Vagina (tissue), 2 donors: Measurements from ENCODE around the gene KCNJ15. TPM values are rescaled to one million over a fixed set of nuclear protein-coding genes. Genes with fewer than 3 reads are reported as not detected.

Source experiments
- DNase-seq, 2 donors: peaks; one replicate each; pipeline ENCODE4 v3.0.0-alpha.2; 2017; ENCODE audit errors: extremely low spot score in 2 of 2
- H3K27ac ChIP-seq: fragments of 200-600 bp; sonication (generic); one replicate; pipeline ENCODE4 v1.5.1; 2019
- H3K27me3 ChIP-seq: fragments of 200-600 bp; sonication (generic); one replicate; pipeline ENCODE4 v1.5.1; 2019
- H3K36me3 ChIP-seq, 2 donors: fragments of 200-600 bp; sonication (generic); one replicate each; pipeline ENCODE4 v1.5.1; 2017 to 2019
- H3K4me1 ChIP-seq: fragments of 200-600 bp; sonication (generic); one replicate; pipeline ENCODE4 v1.5.1; 2019
- H3K4me3 ChIP-seq, 2 donors: fragments of 200-600 bp; sonication (generic); 1 replicate in 1 of 2; 2 replicates in 1 of 2; pipeline ENCODE4 v1.5.1; 2016 to 2019
- H3K9me3 ChIP-seq: fragments of 200-600 bp; sonication (generic); one replicate; pipeline ENCODE4 v1.5.1; 2019
- CTCF ChIP-seq, 3 experiments: fragments of 450-650 bp in 2 of 3; fragments of 200-600 bp in 1 of 3; sonication (generic) in 1 of 3; IDR thresholded peaks; one replicate each; pipeline ENCODE4 v1.5.1; 2017 to 2019; ENCODE audit warnings: antibody characterized with exemption in 3 of 3, mild to moderate bottlenecking in 2 of 3, moderate library complexity in 2 of 3
- POLR2A ChIP-seq, 2 donors: fragments of 450-650 bp; IDR thresholded peaks; one replicate each; pipeline ENCODE4 v1.6.1; 2017; ENCODE audit warnings: antibody characterized with exemption in 2 of 2, mild to moderate bottlenecking in 2 of 2, moderate library complexity in 2 of 2
- POLR2AphosphoS5 ChIP-seq, 2 donors: sonication (generic); formaldehyde crosslinking; IDR thresholded peaks; one replicate each; pipeline ENCODE4 v1.9.0; 2017; ENCODE audit warnings: antibody characterized with exemption in 2 of 2, mild to moderate bottlenecking in 2 of 2, low read depth in 1 of 2; ENCODE audit not compliant: insufficient read depth in 1 of 2
- intact Hi-C: fragments of 100-400 bp; cut with DNase I; formaldehyde crosslinking; loops from one replicate; pipeline ENCODE4 v1.15.1; 2023
- total RNA-seq: library from RNA; depleted of rRNA; stranded (reverse); fragments of >200 nt; gene quantifications from one replicate; pipeline ENCODE4 v1.2.3, GENCODE V29; 2016

KCNJ15 gene
- total RNA-seq, 1 donor from 2014 or later: 12.3 TPM

GRCh38 chr21:38340131-38340530, 83.3 kb downstream of the KCNJ15 start:
- intact Hi-C loops: no loop called here
- Histone ChIP-seq H3K36me3 (no peaks in the 10 kb centered on the region), H3K27ac (no peak overlapping the region), H3K27me3 (no peaks in the 10 kb centered on the region), H3K9me3 (no peaks in the 10 kb centered on the region), H3K4me3 (no peak overlapping the region), H3K4me1 (no peaks in the 10 kb centered on the region)
- no peak for TF ChIP-seq POLR2A (IDR thresholded peaks at IDR 0.05)
- no peak for DNase-seq

- TF ChIP-seq CTCF (IDR thresholded peaks at IDR 0.05): no peak
- TF ChIP-seq POLR2AphosphoS5 (IDR thresholded peaks at IDR 0.05; ENCODE audit: insufficient read depth in 1 of 2, low read depth in 1 of 2): no peak
- TF ChIP-seq POLR2A (IDR thresholded peaks at IDR 0.05): no peak
- intact Hi-C loops: no loop called here
- no peaks in the 10 kb centered on the region for H3K9me3 ChIP-seq
- H3K4me1 ChIP-seq: no peaks in the 10 kb centered on the region
- H3K36me3 ChIP-seq: no peaks in the 10 kb centered on the region
- no peak for DNase-seq
- H3K4me3 ChIP-seq: no peak overlapping the region
- H3K27ac ChIP-seq: no peak overlapping the region
- no peaks in the 10 kb centered on the region for H3K27me3 ChIP-seq
These were observed 84.8 kb downstream of the KCNJ15 start for GRCh38 chr21:38341546-38342012.

- no peak for DNase-seq
- H3K36me3 ChIP-seq: no peaks in the 10 kb centered on the region
- no peak overlapping the region for H3K4me3 ChIP-seq
- TF ChIP-seq POLR2AphosphoS5 (IDR thresholded peaks at IDR 0.05; ENCODE audit: insufficient read depth in 1 of 2, low read depth in 1 of 2): no peak
- no peak for TF ChIP-seq POLR2A (IDR thresholded peaks at IDR 0.05)
- TF ChIP-seq CTCF (IDR thresholded peaks at IDR 0.05): no peak
- no peaks in the 10 kb centered on the region for H3K4me1 ChIP-seq
- H3K9me3 ChIP-seq: no peaks in the 10 kb centered on the region
- no peaks in the 10 kb centered on the region for H3K27me3 ChIP-seq
- intact Hi-C loops: no loop called here
- H3K27ac ChIP-seq: no peak overlapping the region
These were observed 85.9 kb downstream of the KCNJ15 start for GRCh38 chr21:38342739-38343138.

GRCh38 chr21:38343691-38344090, 86.9 kb downstream of the KCNJ15 start:
- no peak overlapping the region for H3K27ac ChIP-seq
- no peak for DNase-seq

GRCh38 chr21:38346286-38346685, 89.5 kb downstream of the KCNJ15 start:
- intact Hi-C loops: no loop called here
- no peaks in the 10 kb centered on the region for H3K27me3 ChIP-seq
- no peak overlapping the region for H3K27ac ChIP-seq
- TF ChIP-seq POLR2A (IDR thresholded peaks at IDR 0.05) (no peak), CTCF (IDR thresholded peaks at IDR 0.05) (no peak), POLR2AphosphoS5 (IDR thresholded peaks at IDR 0.05; ENCODE audit: insufficient read depth in 1 of 2, low read depth in 1 of 2) (no peak)
- no peaks in the 10 kb centered on the region for H3K4me1 ChIP-seq
- no peak for DNase-seq
- no peaks in the 10 kb centered on the region for H3K9me3 ChIP-seq
- no peak overlapping the region for H3K4me3 ChIP-seq
- H3K36me3 ChIP-seq: no peaks in the 10 kb centered on the region

More at GRCh38 chr21:38343691-38344090, 86.9 kb downstream of the KCNJ15 start:
- Histone ChIP-seq H3K4me1 (no peaks in the 10 kb centered on the region), H3K27me3 (no peaks in the 10 kb centered on the region), H3K4me3 (no peak overlapping the region), H3K9me3 (no peaks in the 10 kb centered on the region), H3K36me3 (no peaks in the 10 kb centered on the region)
- intact Hi-C loops: no loop called here
- TF ChIP-seq POLR2AphosphoS5 (IDR thresholded peaks at IDR 0.05; ENCODE audit: insufficient read depth in 1 of 2, low read depth in 1 of 2): no peak
- no peak for TF ChIP-seq POLR2A (IDR thresholded peaks at IDR 0.05)
- no peak for TF ChIP-seq CTCF (IDR thresholded peaks at IDR 0.05)
